ENCODE measurements around the gene UBE2M.

- TF ChIP-seq CTCF (IDR thresholded peaks at IDR 0.05; ENCODE audit: poor library complexity) (no peak), EZH2 (IDR thresholded peaks at IDR 0.05; ENCODE audit: borderline replicate concordance) (no peak), EZH2phosphoT487 (IDR thresholded peaks at IDR 0.05; ENCODE audit: low read depth, severe bottlenecking, unreplicated experiment) (no peak)
Observed at GRCh38 chr19:58572818-58573657, 14.6 kb upstream of the UBE2M start, which contains the start of gene MZF1.

Data from hepatocyte (in vitro differentiated cells).